NCI-H1436 (cell line): ENCODE measurements around the gene ARRB2.
"Not testable (repeated sequence)": the region's sequence is repeated elsewhere in the genome, so short reads cannot be mapped to it uniquely, and the experiment has no call there.

ENCODE experiments used
- DNase-seq: peaks from one replicate; lab custom pipeline; 2025; lab: John Stamatoyannopoulos, UW

ARRB2 gene

DNA sequence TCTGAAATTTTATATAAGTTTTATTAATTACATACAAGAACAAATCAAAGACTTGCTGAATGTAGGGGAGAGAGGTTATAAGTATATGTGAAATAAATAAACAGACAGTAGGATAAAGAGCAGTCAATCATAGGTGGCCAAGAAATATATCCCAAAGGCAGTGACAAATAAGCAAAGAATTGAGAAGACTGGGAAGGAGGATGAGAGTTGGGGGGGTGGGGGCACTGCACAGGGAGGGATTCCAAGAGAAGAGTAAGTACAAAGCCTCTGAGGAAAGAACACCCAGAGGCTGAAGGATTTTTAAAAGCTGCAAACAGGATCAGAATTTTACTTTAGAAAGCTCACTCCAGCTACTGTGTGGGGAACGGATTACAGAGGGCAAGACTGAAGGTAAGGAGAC lies 9.3 kb upstream of the ARRB2 start:
- DNase-seq = no peak

DNA sequence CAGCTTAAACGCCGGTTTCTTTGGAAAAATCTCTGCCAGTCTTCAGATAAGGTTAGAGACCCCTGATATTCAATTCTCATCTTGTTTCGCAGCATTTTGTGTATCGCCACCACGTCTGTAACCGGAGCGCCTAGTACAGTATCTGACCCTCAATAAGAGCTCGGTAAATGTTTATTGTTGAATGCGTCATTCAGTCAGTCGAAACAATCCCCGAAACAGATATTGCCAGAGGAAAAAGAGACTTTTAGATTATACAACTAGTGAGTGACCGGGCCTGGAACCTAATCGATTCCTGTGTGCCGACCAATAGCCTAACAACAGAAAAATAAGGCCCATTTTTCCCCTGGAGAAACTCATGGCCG lies 7.1 kb upstream of the ARRB2 start:
- no peak for DNase-seq

DNA sequence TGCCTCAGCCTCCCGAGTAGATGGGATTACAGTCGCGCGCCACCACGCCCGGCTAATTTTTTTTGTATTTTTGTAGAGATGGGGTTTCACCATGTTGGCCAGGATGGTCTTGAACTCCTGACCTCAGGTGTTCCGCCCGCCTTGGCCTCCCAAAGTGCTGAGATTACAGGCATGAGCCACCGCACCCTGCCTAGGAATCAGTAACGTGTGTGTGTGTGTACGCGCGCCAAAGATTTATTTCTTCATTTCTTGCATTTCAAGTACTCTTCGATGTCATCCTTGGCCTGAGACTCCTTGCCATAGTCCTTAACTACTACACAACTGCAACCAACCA lies 5.9 kb upstream of the ARRB2 start:
- DNase-seq = not testable (repeated sequence)

DNA sequence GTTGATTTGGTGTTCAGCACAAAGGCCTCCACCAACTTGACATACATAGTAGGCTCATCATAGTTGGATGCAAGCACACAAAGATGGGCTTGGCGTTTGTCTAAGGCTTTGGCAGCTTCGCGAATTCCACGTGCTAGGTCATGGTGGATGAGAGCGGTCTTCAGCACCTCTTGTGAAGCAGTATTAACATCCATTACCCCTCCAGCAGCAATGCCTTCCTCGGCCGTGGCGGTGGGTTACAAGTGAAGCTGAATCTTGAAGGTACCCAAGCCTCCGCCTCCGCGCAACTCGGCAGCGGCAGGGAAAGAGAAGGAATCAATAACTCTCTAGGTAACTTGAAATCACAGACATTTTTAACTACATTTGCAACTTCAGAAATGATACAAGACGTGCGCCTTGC lies 5.4 kb upstream of the ARRB2 start:
- DNase-seq = no peak

DNA sequence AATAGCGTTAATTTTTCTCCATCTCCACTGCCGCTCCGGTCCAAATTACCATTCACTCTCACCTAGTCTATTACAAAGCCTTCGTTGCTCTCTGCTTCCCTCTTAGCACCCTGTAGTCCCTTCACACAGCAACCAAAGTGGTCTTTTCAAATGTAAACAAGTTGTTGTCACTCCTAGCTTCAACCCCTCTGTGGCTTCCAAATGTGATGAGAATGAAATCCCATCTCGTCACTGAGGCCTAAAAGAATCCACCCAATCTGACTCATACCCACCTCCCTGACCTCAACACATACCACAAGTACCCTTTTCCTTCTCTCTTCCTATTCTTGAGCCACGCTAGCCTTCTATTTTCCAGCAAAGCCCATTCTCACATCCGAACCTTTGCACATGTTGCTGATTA lies 4.3 kb upstream of the ARRB2 start:
- DNase-seq = no peak

GRCh38 chr17:4708436-4708835 lies 2.0 kb upstream of the ARRB2 start:
- peak; percentile 53 for DNase-seq

DNA sequence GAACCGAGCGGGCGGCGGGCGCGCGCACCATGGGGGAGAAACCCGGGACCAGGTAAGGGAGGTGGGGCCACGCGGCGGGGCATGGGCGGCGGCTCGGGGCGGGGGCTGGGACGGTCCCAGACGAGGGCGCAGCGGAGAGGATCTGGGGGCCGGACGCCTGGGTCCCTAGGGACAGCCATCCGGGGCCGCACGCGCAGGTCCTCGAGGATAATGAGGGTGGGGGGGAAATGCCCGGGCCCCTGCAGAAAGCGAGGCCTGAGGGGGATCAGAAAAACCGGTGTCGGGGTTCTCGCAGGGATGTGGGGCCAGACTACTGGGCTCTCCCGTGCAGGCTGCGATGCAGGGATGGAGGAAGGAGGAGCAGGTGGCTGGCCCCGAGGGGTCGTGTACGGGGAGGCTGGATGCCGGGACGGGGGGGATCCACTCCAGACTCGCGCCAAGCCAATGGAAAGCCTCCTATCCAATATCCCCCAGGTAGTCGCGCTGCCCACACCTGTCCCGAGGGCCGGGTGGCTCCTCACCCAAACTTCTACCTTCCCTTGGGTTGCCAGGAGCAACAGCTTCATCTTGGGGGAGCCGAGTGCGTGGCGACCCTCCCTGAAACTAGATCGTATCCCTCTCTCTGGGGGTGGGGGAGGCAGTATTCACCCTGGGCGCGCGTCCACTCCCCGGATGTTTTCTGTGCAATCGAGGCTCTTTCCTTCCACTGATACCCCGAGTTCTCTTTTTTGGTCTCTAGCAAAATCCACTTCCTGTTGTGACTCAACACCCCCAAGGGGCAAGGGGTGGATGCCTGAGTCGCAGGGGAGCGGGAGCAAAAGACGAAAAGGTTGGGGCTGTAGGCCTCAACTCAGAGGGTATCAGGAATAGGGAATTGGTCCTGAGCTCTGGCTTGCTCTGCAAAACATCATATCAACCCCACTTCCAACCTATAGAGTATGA lies 532 bp downstream of the ARRB2 start:
- DNase-seq = no peak

- DNase-seq = no peak
Measured at GRCh38 chr17:4711661-4712181, 1.3 kb downstream of the ARRB2 start.

GRCh38 chr17:4712526-4712925 lies 2.1 kb downstream of the ARRB2 start:
- DNase-seq = no peak

DNA sequence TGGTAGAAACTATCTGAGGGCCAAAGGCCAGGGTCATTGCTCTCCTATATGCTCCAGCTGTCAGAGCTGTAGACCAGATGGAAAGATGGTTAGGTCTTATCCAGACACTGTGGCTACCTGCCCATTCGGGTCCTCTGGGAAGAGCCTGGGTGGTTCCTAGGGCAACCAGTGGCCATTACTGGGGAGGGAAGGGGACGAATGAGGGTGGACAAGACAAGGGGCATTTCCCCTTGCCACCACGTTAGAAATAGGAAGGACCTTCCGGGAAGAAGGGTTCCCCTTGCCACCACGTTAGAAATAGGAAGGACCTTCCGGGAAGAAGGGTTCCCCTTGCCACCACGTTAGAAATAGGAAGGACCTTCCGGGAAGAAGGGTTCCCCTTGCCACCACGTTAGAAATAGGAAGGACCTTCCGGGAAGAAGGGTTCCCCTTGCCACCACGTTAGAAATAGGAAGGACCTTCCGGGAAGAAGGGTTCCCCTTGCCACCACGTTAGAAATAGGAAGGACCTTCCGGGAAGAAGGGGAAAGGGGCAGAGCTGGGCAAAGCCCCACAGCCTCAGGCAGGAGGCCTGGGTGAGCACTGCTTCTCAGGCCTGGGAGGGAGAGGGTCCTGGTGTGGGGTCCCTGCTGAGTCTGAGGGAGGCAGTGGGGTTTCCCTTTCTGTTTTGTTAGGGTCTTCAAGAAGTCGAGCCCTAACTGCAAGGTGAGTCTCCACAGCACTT lies 4.1 kb downstream of the ARRB2 start:
- not testable (repeated sequence) for DNase-seq

DNA sequence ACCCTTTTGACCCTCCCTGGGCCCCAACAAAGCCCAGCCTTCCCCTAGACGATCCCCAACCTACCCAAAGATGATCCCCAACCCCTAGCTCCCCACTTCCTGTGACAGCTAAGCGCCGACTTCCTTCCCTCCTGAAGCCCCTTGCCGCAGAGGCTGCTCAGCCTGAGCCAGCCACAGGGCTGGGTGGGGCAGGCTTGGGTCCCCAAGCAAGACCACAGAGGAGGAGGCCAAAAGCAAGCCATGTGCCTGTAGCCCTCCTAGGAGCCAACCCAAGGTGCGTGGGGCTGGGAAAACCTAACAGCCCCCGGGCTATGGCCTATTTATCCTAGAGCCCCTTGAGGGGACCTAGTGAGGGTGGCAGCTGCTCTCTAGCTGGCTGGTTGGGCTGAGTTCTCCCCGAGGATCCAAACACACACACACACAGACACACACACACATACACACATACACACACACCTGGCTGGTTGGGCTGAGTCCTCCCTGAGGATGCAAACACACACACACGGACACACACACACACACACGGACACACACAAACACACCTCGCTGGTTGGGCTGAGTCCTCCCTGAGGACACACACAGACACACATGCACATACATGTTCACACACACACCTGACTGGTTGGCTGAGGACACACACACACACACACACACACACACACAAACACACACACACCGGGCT lies 4.8 kb downstream of the ARRB2 start:
- peak; percentile 50 for DNase-seq

GRCh38 chr17:4716081-4716480 lies 5.6 kb downstream of the ARRB2 start:
- no peak for DNase-seq

DNA sequence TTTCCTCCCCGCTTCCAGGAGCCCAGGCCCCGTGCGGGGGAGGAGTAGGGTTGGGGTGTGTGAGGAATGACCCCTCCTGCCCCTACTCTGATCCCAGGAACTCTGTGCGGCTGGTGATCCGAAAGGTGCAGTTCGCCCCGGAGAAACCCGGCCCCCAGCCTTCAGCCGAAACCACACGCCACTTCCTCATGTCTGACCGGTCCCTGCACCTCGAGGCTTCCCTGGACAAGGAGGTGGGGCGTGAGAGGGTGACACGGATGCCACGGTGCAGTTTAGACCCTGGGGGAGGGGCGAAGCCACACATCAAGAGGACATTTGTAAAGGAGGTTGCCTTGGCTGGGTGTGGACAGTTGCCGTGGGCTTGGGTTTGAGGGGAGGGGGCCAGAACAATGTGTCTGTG lies 7.4 kb downstream of the ARRB2 start:
- DNase-seq = no peak

DNA sequence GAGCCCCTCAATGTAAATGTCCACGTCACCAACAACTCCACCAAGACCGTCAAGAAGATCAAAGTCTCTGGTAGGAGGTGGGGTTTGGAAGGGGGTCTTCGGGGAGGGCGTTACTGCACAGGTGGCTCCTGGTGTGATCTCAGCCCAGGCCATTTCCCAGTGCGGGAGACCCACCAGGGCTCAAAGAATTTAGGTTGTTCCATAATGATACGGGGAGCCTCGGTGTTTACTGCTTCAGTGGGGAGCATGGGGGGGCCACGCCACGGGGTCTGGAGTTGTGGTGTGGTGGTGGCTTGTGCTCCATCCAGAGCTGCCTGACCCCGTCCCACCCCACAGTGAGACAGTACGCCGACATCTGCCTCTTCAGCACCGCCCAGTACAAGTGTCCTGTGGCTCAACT lies 7.8 kb downstream of the ARRB2 start:
- DNase-seq = no peak

- no peak for DNase-seq
Measured at GRCh38 chr17:4719146-4719545, 8.7 kb downstream of the ARRB2 start.

- DNase-seq = no peak
Measured at GRCh38 chr17:4719684-4720221, 9.3 kb downstream of the ARRB2 start.

DNA sequence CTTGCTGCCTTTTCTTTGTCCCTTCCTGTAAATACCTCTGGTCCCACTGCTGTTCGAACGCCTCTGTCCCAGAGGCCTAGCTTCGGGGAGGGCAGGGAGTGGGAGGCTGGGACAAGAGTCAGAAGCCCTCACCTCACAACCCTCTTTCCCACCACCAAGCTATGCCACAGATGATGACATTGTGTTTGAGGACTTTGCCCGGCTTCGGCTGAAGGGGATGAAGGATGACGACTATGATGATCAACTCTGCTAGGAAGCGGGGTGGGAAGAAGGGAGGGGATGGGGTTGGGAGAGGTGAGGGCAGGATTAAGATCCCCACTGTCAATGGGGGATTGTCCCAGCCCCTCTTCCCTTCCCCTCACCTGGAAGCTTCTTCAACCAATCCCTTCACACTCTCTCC lies 10.4 kb downstream of the ARRB2 start:
- no peak for DNase-seq

DNA sequence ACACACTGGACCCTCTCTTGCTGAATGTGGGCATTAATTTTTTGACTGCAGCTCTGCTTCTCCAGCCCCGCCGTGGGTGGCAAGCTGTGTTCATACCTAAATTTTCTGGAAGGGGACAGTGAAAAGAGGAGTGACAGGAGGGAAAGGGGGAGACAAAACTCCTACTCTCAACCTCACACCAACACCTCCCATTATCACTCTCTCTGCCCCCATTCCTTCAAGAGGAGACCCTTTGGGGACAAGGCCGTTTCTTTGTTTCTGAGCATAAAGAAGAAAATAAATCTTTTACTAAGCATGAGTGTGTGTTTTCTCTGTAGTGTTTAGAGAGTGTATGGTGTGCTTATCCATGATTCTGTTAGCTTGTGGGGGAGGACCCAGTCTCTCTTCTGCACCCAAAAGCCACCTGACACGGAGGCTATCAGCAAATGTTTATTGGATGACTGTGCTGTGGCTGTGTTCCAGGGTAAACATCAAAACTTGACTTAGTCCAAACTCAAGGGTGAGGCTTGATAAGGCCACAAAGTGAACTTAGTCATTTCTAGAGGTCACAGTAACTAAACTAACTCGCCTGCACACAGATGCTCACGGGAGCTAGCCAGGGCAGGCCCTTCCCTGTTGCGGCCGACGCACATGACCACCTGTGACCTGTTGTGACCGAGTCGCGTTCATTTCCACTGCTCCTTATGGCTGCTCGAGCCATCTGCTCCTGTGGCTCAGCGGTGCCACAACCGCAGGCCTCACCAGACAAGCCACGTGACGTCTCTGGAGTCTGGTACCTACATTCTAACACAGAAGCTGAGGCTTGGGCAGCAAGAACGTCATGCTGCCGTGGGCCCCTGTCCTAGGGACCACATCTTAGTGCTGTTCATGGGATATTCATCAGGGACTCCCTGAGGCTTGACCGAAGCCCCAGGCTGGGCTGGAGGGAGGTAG lies 11.0 kb downstream of the ARRB2 start:
- DNase-seq = no peak

DNA sequence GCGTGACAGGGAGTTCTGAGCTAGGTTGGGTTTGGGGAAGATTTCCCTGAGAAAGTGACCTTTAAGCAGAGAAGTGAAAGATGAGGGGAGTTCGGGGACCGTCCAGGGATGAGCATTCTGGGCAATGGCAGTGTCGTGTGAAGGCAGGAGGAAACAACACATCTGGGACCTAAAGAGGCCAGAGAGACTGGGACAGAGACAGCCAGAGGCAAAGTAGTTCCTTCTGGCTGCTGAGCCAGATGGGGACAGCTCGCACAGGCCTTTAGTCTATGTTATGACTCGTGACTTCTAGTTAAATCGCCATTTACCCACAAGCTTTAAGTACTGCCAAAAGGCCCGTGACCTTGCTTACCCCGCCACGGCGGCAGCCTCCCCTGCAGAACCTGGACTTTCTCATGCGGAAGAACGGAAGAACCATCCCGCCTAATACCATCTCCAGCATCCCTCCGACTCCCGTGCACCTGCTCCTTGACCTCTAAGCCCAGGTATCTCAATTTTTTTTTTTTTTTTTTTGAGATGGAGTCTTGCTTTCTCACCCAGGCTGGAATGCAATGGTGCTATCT lies 12.3 kb downstream of the ARRB2 start:
- DNase-seq = no peak

GRCh38 chr17:4724650-4725049 lies 14.2 kb downstream of the ARRB2 start:
- no peak for DNase-seq
